T-helper 9 cell (primary cell): Measurements from ENCODE around the gene PAIP2B.

Experiments
- DNase-seq: peaks from one replicate; pipeline ENCODE4 v3.0.0-alpha.2; 2020

PAIP2B gene

GRCh38 chr2:71150082-71150816 lies 76.7 kb downstream of the PAIP2B start:
- DNase-seq, result no peak

- DNase-seq, result no peak
Observed at GRCh38 chr2:71148506-71149063, 78.3 kb downstream of the PAIP2B start.

- no peak for DNase-seq
Observed at GRCh38 chr2:71143782-71144181, 83.1 kb downstream of the PAIP2B start.

- no peak for DNase-seq
Observed at GRCh38 chr2:71136174-71136573, 90.7 kb downstream of the PAIP2B start.

- DNase-seq, result no peak
Observed at GRCh38 chr2:71133603-71134002, 93.3 kb downstream of the PAIP2B start.
